Chondrocyte (in vitro differentiated cells): ENCODE data around the gene CCDC80. TPM values are rescaled to one million over a fixed set of nuclear protein-coding genes. Genes with fewer than 3 reads are reported as not detected.

ENCODE experiments used
- DNase-seq: peaks from one replicate; pipeline ENCODE4 v3.0.0; 2021; ENCODE audit warnings: mixed read lengths, low spot score
- H3K27ac Mint-ChIP-seq: one replicate; pipeline ENCODE4 v1.8.0; 2021; ENCODE audit warnings: mild to moderate bottlenecking, moderate library complexity, mixed read lengths; ENCODE audit not compliant: unreplicated experiment
- H3K27me3 Mint-ChIP-seq: 2 replicates; pipeline ENCODE4 v1.8.0; 2021; ENCODE audit warnings: low read depth, mixed read lengths
- H3K36me3 Mint-ChIP-seq: 2 replicates; pipeline ENCODE4 v1.8.0; 2021; ENCODE audit warnings: low read depth, mixed read lengths
- H3K4me1 Mint-ChIP-seq: 2 replicates; pipeline ENCODE4 v1.8.0; 2021; ENCODE audit warnings: low read depth, mild to moderate bottlenecking, mixed read lengths
- H3K4me3 Mint-ChIP-seq: one replicate; pipeline ENCODE4 v1.8.0; 2021; ENCODE audit warnings: mild to moderate bottlenecking, moderate library complexity, mixed read lengths; ENCODE audit not compliant: unreplicated experiment
- H3K9me3 Mint-ChIP-seq: 2 replicates; pipeline ENCODE4 v1.8.0; 2021; ENCODE audit warnings: low read depth, mixed read lengths
- total RNA-seq: library from RNA; stranded (reverse); gene quantifications from 3 replicates; pipeline ENCODE4 v1.2.1, GENCODE V29; 2021
- TF ChIP-seq, protein P1 (sequence below): fragments of 200-600 bp; sonication (generic); IDR thresholded peaks from 2 replicates; pipeline ENCODE4 v1.5.0; 2021; ENCODE audit warnings: antibody characterized with exemption, mild to moderate bottlenecking, moderate library complexity

CCDC80 gene
- total RNA-seq, 1 donor from 2014 or later, result 1,574 TPM

DNA sequence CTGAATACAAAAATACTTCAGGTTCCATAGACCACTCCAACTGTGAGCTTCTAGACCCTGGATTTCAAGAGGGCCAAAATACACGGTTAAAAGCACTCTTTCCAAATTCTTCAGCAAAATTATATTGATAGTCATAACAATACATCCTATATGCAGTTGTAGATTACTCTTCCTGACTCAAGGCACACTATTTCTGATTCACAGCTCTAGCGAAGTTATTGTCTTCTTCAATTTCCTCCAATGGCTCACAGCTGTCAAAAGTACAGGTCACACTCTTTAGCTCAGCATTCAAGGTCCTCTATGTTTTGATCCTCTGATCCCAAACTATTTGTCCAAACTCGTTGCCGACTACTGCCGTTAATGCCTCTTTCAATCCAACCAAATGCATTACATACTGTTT is 13.5 kb upstream of the CCDC80 start:
- Mint-ChIP-seq H3K4me3 (no peak overlapping the region), H3K9me3 (peaks cover 11% of the 10 kb centered on the region), H3K27ac (peak overlapping the region; percentile 93), H3K36me3 (peaks cover 2% of the 10 kb centered on the region), H3K4me1 (peaks cover 58% of the 10 kb centered on the region), H3K27me3 (no peaks in the 10 kb centered on the region)
- TF ChIP-seq, protein P1, sequence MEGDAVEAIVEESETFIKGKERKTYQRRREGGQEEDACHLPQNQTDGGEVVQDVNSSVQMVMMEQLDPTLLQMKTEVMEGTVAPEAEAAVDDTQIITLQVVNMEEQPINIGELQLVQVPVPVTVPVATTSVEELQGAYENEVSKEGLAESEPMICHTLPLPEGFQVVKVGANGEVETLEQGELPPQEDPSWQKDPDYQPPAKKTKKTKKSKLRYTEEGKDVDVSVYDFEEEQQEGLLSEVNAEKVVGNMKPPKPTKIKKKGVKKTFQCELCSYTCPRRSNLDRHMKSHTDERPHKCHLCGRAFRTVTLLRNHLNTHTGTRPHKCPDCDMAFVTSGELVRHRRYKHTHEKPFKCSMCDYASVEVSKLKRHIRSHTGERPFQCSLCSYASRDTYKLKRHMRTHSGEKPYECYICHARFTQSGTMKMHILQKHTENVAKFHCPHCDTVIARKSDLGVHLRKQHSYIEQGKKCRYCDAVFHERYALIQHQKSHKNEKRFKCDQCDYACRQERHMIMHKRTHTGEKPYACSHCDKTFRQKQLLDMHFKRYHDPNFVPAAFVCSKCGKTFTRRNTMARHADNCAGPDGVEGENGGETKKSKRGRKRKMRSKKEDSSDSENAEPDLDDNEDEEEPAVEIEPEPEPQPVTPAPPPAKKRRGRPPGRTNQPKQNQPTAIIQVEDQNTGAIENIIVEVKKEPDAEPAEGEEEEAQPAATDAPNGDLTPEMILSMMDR, result no peak
- DNase-seq, result no peak

DNA sequence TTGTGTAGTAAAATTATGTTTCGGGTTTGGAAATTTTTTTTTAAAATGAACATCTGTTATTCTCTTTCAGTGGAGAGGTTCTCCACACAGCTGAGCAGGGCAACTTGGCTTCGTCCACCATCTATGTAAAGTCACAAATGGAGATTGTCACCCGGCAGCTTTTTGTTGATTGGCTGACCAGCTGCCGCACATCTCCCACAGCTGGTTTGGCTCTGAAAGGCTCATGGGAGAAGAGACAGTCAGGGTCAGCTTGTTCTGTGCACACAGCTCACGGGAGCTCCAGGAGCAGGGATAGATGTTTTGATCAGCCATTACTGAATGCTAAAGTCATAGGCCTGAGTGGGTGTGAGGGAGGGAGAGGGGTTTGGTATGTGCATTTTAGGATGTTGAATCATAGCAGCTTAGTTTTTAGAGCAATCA is 12.9 kb upstream of the CCDC80 start:
- peak overlapping the region; percentile 93 for H3K27ac Mint-ChIP-seq
- no peaks in the 10 kb centered on the region for H3K27me3 Mint-ChIP-seq
- peaks cover 2% of the 10 kb centered on the region for H3K36me3 Mint-ChIP-seq
- peak overlapping the region; percentile 43 for H3K4me3 Mint-ChIP-seq
- TF ChIP-seq, protein P1, result no peak
- peaks cover 11% of the 10 kb centered on the region for H3K9me3 Mint-ChIP-seq
- peaks cover 64% of the 10 kb centered on the region for H3K4me1 Mint-ChIP-seq
- DNase-seq, result no peak

DNA sequence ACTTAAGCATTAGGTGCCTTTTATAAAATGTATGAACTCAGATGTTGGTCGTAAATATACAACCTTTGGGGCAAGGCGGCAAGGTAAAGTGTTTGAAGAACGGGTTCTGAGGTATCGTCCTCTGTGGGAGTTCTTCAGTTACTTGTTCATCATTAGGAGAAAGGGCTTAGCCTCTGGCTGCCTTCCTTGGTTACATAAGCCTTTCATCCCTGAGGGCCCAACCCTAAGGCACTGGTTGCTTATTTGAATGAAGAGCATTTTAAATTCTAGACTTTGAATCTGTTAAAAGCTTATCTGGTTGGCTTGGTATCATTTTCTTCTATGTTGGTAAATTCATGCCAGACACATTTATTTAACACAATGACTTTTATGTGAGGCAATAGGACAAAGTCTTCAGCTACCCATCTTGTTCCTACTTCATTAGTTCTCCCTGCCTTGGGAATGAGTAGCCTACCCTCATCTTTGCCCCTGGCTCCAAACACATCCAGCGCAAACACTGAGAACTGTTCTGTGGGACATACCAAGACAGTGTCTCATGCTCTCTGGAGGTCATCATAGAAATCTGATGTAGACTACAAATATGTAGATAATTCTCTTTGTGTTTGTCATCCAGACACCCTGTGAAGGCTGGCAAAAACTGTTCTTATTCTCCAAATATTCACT is 12.4 kb upstream of the CCDC80 start:
- peaks cover 2% of the 10 kb centered on the region for H3K36me3 Mint-ChIP-seq
- H3K9me3 Mint-ChIP-seq, result peaks cover 8% of the 10 kb centered on the region
- peaks cover 68% of the 10 kb centered on the region for H3K4me1 Mint-ChIP-seq
- peak overlapping the region; percentile 93 for H3K27ac Mint-ChIP-seq
- TF ChIP-seq, protein P1, result no peak
- DNase-seq, result no peak
- H3K4me3 Mint-ChIP-seq, result peak overlapping the region; percentile 43
- H3K27me3 Mint-ChIP-seq, result no peaks in the 10 kb centered on the region

- H3K27ac Mint-ChIP-seq, result peak overlapping the region; percentile 76
- no peaks in the 10 kb centered on the region for H3K27me3 Mint-ChIP-seq
- TF ChIP-seq, protein P1, result no peak
- no peaks in the 10 kb centered on the region for H3K9me3 Mint-ChIP-seq
- peaks cover 83% of the 10 kb centered on the region for H3K4me1 Mint-ChIP-seq
- no peak for DNase-seq
- H3K36me3 Mint-ChIP-seq, result no peaks in the 10 kb centered on the region
- H3K4me3 Mint-ChIP-seq, result no peak overlapping the region
Measured at GRCh38 chr3:112651516-112651915, 10.6 kb upstream of the CCDC80 start.

DNA sequence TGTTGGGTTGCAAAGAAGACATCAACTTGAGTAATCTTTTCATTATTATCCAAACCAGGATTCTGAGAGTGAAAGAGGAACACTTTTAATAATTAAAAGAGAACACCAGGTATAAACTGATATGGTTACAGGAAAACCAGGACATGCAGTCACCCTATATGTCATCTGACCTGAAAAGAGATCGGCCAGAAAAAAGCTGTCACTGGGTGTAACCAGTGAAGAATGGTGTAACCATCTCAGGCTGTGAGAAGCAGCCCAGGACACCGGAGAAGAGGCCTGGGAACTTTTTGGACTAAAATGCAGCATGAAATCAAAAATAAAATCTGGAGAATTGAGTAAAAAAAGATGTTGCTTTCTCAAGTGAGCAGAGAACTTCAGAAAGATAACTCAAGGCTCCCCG is 10.1 kb upstream of the CCDC80 start:
- Mint-ChIP-seq H3K27me3 (no peaks in the 10 kb centered on the region), H3K27ac (peak overlapping the region; percentile 76), H3K4me3 (no peak overlapping the region), H3K4me1 (peaks cover 86% of the 10 kb centered on the region), H3K9me3 (no peaks in the 10 kb centered on the region), H3K36me3 (no peaks in the 10 kb centered on the region)
- TF ChIP-seq, protein P1, result no peak
- no peak for DNase-seq
